HG03135 (cell line): ENCODE data around the gene PTGES3.
A peak's percentile ranks its signal among the peaks of the same experiment; 100 is the strongest.
"Not testable (repeated sequence)": the region's sequence is repeated elsewhere in the genome, so short reads cannot be mapped to it uniquely, and the experiment has no call there.

ENCODE experiments used
- ATAC-seq: cut with Tn5 transposase; IDR thresholded peaks from one replicate; pipeline ENCODE4 v1.9.1; 2021; ENCODE audit warnings: mild to moderate bottlenecking, moderate library complexity; ENCODE audit not compliant: unreplicated experiment

PTGES3 gene

DNA sequence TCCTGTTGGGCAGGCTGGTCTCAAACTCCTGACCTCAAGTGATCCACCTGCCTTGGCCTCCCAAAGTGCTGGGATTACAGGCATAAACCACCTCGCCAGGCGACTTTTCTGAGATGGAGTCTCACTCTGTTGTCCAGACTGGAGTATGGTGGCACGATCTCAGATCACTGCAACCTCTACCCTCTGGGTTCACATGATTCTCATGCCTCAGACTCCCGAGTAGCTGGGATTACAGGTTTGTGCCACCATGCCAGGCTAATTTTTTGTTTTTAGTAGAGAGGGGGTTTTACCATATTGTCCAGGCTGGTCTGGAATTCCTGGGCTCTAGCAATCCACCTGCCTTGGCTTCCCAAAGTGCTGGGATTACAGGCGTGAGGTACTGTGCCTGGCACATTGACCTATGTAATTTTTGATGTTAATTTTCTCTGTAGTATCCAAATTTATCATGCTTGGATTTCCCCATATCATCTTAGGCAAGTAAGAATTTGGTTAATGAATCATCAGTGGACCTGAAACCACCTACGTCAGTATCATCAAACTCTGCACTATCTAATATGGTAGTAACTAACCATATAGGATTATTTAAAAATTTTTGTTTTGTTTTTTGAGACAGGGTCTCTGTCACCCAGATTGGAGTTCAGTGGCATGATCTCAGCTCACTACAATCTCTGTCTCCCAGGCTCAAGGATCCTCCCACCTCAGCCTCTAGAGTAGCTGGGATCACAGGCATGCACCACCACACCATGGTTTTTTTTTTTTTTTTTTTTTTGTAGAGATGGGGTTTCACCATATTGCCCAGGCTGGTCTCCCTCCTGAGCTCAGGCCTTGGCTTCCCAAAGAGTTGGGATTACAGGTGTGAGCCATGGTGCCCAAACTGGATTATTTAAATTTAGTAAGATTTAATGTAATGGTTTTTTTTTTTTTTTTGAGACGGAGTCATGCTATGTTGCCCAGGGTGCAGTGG is 30.4 kb downstream of the PTGES3 start:
- no peak for ATAC-seq

DNA sequence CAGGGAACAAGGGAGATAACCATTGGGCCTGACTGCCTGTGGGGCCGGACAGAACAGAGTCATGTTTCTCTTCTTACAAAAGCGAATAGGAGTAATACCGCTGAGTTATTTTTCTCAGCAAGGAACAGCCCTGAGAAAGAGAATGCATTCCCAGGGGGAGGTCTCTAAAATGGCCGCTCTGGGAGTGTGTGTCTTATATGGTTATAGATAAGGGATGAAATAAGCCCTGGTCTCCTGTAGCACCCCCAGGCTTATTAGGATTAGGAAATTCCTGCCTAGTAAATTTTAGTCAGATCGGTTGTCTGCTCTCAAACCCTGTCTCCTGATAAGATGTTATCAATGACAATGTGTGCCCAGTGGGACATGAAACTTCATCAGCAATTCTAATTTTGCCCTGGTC is 34.3 kb downstream of the PTGES3 start:
- ATAC-seq, result not testable (repeated sequence)

DNA sequence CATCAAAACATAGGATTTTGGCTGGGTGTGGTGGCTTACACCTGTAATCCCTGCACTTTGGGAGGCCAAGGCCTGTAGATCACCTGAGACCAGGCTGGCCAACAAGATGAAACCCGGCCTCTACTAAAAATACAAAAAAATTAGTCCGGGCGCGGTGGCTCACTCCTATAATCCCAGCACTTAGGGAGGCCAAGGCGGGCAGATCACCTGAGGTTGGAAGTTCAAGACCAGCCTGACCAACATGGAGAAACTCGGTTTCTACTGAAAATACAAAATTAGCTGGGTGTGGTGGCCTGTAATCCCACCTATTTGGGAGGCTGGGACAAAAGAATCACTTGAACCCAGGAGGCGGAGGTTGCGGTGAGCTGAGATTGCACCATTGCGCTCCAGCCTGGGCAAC is 40.1 kb downstream of the PTGES3 start:
- not testable (repeated sequence) for ATAC-seq

DNA sequence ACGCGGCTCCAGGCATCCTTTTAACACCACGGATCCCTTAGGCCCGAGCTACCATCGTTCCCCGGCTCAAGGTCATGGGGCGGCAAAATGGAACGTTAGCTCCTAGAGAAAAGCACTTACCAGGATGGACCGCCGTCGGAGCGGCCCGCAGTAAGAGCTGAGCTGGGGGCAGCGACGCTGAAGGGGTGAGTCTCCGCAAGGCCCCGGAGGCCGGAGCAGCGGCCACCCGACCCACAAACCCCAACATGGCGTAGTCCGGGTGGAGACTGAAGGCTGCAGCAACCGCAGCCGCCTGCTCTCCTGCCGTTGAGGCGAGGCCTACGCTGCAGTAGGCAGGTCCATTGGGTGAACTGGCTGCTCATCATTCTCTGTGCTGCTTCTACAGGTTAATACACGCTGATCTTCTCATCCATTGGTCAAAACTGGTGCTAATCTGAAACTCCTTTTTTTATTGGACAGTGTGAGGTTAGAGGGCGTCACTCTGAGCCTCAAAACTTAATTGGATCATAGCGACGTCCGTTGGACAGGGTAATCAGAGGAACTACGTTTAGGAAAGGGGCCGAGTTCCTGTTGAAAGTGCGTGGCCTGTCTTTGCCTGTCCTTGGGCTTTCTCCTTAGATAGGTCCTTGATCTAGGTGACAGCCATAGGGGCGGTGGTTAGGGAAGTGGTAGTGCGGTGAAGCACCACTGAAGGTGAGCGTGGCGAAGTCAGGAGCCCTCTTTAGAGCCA is 42.2 kb downstream of the PTGES3 start, which contains the start of gene ATP5F1B:
Gene ATP5F1B (minus strand): TSS at position 268 of the 730 bp plus-strand sequence. CDS start 21 bp downstream, at position 247.
- peak; percentile 99 for ATAC-seq

DNA sequence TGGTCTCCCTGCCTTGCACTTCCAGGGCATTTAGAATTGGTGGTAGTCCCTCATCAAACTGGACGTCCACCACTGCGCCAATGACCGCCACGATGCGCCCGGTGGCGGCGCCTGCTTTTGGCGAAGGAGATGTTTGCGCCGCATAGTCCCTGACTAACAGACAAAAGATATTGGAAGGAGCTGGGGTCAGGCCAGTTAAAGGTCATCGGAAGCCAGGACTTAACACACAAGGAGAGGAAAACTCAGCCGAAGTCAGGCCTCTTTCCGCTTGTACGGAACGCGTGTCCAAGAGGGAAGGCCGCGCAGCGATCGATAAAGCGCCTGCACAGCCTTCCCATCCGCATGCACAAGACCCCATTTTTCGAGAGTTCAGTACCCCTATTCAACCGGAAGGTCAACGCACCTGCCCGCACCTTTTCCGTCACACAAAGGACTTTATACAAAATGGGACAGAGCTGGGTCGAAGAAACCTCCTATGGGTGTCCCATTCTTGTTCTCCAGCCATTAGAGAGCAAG is 42.8 kb downstream of the PTGES3 start:
- no peak for ATAC-seq

DNA sequence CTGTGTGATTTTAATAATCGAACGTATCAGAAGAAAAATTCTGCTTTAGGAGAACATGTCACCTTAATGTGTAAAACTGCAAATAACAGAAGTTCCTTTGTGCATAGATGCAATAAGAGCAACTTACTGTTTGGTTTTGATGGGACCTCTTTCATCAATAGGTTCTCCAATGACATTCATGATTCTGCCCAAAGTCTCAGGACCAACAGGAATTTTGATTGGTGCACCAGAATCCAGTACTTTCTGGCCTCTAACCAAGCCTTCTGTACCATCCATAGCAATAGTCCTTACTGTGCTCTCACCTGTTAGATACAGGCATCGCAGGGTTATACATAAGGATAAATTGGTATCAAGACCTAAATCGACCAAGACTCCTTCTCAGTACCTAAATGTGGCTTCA is 43.4 kb downstream of the PTGES3 start:
- no peak for ATAC-seq

DNA sequence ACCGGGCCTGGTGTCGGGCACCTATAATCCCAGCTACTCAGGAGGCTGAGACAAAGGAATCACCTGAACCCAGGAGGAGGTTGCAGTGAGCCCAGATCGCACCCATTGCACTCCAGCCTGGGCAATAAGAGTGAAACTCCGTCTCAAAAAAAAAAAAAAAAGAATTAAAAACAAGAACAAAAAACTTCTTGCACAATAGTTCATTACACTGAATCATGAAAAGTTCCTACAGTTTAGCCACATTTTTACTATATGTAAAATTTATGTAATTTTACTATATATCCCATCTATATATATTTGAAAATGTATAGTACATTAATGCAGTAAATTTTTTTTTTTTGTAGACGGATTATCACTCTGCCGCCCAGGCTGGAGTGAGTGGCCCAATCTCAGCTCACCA is 46.9 kb downstream of the PTGES3 start:
- no peak for ATAC-seq

DNA sequence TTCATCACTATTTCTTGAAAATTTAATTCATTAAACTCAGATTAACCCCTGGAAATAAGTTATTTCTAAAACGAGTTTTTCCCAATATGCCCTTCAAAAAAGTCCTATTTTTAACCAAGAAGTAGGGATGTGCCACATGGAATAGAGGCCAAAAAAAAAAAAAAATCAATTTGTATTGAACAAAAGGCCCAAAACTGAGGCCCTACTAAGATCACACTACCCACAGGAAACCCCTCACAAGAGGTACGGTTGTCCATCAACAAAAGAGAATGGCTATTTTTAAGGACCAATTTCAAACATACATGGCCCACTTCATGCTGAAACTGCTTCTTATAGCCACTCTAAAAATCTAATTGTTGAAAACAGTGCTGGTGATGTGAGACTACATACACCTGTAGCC is 50.5 kb downstream of the PTGES3 start:
- no peak for ATAC-seq

DNA sequence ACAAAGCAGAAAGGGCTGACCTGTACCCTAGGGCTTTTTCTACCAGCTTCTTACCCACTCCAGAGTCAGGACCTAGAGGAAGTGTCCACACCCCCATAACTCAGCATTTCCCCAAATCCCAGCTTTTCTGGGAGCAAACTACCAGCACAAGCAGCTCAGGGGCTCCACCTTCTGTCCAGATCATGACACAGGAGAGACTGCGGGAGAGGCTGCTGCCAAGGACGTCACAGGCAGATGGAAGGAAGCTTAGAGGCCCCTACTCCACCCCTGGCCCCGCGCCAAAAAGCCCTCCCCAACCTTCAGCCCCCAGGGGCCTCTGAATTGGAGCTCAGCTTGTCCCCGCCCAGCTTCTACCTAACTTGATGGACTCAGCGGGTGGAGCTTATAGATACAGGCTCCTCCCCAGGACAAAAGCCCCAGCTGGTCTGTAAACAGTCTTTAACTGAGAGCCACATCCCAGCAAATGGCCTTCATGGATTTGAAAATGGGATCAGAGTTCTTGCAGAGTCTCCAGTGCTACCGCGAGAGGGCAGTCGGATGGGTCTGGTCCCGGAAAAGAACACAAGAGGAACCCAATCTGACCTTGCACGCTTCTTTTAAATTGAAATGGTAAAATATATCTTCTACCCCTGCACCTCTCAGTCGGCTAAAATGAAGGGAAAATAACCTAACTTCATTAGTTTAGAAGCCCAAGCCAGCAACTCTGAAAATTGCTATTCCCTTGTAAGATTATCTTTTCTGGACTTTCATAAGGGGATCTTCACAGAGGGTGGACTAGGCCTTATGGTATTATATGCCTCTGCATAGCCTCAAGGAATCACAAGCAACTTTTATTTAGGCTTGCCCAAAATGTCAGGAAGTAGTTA is 51.2 kb downstream of the PTGES3 start:
- peak; percentile 52 for ATAC-seq

DNA sequence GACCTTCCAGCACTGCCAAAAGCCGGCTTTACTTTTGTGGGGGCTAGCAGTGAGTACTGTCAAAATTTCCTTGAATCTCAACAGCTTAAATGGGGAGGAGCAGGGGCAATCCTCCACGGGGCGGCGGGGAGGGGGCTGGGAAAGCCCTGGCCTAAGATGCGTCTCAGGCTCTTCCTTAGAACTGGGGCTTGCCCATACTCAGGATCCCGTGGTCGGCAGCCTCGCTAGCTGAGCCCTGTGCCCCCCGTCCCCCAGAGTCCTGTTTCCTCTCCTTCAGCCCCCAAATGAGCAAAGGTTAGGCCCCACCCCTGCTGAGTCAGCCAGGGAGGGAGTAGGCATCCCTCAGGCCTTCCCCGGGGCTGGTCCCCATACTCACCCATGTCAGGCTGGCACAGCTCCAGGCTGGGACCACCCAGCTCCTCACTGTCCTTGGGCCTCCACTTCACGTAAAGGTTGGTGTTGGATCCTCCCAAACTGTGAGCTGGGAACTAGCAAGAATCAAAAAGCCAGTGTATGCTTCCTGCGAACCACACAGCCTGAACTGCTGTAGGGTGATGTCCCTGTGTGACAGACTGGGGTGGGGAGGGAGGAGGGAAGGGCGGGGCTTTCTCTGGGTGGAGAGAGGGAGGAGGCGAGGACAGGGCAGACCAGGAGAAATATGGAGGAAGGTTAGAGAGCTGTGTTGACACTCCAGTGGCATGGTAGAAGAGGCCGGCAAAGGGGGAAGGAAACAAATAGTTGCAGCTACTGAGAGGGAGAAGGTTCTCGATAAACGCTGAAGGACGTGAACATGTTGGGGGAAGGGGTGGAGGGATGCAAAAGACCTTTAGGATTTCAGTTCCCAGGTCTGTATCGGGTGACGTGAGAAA is 52.0 kb downstream of the PTGES3 start:
- ATAC-seq, result peak; percentile 44

DNA sequence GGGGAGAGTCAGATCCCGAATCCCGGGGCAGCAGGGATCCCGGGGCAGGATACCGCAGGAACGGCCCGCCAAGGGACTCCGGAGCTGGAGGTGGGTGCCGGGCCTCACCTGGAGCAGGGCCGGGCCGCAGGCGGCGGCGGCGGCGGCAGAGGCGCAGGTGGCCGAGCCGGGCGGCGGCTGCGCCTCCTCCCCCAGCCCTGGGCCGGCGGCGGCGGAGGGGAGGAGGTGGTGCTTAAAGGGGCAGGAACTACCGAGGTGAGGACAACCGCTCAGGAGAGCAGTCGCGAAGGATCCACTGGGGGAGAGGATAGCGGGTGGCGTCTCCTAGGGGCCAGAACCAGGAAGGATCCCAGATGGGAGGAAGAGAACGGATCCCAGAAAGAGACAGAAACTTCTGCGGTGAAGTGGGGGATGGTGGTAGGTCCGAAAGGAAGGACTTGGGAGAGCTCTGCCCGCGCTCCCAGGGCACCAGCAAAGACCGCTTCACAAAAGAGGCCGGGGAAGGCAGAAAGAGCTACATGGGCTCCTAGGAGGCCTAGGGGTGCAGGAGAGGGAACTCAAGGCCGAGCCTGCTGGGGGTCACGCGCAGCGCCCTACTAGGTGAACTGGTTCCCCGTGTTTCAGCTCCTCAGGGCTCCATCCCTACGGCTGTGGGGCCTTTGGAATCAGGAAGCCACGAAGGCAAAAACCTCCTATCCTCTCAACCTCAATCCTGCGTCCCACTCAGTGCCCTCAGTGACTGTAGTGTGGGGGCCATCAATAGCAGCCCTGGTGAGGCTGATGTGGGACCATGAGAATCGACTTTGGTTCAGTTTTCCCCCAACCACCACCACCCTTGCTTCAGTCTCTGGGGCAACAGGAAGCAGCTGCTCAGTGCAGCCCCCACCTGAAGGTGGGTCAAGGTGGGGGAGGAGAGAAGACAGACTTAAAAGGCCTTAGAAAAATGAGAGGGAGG is 53.0 kb downstream of the PTGES3 start:
- ATAC-seq, result peak; percentile 25

DNA sequence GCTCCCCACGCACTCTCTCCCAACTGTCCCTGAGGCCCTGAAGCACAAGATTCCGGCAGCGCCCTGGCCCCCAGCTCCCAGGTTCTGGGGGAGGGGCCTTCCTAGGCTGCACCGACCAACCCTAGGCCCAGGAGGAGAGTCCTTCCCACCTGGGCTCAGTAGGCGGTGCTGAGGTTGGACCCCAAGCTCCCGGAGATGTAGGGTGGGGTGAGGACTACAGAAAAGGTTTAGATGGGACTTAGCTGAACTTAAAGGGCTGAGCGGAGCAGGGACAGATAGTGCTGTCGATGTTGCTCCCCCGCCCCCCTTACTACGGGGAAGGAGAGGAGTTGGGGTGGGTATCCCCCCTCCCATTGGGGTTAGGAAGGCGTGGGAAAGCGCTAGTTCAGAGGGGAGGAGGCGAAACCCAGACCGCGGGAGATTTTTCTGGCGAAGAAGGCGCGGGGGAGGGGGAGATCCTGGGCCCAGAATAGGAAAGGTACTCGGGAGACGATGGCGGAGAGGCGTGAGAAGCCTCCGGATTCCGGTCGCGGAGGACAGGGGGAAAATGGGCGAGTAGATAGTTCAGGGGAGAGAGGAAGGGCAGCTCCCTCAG is 53.7 kb downstream of the PTGES3 start:
- ATAC-seq, result no peak

DNA sequence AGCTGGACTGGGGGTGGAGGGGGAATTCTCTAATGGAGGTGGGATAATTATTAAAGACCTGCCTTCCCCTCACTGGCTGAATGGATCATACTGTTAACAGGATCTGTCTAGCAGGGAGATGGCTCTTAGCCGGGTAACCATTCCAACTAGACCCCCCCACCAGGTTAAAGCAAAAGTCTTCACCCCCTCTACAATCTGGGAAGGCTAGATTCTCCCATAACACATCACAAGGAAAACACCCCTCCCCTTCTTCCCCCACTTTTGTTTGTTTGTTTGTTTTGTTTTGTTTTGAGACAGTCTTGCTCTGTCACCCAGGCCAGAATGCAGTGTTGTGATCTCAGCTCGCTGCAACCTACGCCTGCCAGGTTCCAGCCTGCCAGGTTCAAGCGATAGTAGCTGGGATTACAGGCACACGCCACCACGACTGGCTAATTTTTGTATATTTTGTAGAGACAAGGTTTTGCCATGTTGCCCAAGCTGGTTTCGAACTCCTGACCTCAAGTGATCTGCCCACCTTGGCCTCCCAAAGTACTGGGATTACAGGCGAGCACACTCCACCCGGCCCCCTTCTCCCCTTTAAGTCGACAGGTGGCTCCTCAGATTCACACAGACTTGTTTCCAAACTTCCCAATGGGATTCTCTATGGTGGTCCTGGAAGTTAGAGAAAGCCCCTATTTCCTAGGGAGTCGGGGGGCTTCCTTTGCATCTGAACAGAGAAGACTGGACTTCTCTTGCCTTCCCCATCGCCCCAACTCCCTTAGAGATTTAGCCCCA is 54.4 kb downstream of the PTGES3 start:
- no peak for ATAC-seq

DNA sequence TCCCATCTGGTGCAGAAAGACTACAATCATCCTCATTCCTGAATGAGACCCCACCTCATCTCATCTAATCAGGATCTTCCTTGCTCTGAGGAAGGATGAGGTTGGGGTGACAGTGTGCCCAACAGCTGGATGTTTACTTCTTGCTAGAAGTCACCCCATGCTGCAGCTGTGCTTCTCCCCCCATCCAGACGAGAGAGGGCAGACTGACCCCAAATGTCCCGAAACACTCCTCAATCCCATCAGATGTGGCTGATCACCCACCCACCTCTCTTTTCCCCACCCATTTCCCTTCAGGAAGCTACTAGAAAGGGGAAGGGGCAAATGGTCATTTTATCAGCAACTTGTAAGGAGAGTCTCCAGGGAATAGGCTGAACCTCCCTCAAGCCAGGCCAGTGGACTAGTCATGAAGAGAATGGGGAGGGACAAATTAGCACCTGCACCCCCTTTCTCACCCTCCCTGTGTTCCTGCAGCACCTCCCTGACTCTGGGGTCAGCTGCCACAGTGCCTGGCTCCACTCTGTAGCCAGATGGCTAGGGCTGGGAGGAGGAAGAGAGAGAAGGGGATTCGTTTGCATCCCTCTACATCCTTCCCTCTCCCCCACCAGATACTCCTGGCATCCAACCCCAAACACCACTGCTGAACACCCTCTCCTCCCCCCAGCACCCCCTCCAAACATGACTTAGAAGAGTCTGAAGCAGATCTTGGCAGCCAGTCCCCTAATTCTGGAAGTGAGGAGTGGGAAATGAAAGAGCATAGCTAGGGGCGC is 55.2 kb downstream of the PTGES3 start:
- ATAC-seq, result no peak

DNA sequence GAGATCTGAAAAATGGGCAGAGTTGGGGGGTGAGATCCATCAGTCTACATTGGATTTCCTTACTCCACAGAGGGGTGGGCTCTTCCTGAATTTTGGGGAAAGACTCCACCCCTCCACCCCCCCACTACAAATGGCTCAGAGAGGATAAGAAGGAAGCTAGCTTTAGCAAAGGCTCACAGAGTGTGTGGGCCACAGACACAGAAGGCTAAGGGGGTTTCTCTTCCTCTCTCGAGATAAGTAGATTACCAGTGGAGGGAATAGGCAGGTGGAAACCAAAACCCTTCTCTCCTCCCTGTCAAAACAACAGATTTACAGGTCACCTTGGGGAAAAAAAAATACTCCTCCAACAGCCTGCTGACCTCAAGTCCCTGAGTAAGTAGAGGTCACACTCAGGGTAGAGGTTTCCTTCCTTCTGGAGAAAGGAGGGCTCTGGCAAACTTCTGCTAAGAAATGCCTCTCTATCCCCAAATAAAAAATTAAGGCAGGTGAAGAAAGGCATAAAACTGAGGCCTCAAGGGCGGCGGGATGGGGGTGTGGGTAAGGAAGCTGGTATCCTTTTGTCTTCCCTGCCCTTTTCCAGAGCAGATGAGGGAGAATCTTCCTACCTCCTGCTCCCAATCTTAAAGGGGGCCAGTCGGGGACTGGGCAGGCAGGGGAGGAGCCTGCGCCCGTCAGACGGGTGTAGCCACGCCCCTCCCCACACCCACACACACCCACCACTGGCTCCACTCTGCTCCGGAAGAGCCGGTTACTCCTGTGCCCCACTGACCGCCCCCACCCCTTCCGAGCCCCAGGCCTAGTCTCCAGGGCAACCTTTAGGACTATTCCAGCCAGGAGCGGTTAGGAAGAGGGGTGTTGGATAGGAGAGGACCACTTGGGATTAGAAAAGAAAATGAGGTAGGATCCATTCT is 56.0 kb downstream of the PTGES3 start:
- ATAC-seq, result no peak

DNA sequence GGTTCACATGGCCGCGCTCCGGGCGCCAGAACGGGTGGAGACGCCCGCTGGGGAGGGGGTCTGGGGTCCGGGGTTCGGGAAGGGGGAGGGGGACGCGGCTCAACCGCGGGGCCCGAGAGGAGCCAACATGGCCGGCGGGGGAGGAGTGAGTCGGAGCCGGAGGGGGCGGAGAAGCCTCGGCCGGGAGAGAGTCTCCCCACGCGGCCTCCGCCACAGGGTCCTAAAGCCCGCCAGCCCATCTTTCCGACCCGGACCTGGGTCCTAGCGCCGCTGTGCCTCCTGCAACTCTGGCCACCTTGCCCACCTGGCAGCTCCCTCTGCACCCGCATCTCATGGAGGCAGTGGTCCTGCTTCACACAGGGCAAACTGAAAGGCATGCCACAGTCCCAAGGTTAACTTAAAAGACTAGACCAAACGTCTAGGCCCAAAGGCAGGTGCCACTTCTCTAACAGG is 57.9 kb downstream of the PTGES3 start, which contains the start of gene BAZ2A:
Gene BAZ2A (minus strand): TSS at position 147 of the 453 bp plus-strand sequence. CDS start 12,796 bp downstream, outside the sequence.
- peak; percentile 52 for ATAC-seq
